ENCODE results near the gene RETN. TPM values are rescaled to one million over a fixed set of nuclear protein-coding genes. Genes with fewer than 3 reads are reported as not detected.
A peak's percentile ranks its signal among the peaks of the same experiment; 100 is the strongest.

The RETN gene
- total RNA-seq, 3 donors from 2014 or later (not counting 1 experiment from before 2014, with no cell fraction given), result 3.8 TPM; not detected in 2

- H3K27me3 Mint-ChIP-seq (ENCODE audit: low read depth in 2 of 2), result no peaks in the 10 kb centered on the region
- intact Hi-C loops (cut with micrococcal nuclease), result no loop called here
- H3K27ac ChIP-seq (ENCODE audit: low read length), result no peak overlapping the region
- no peak overlapping the region for H3K4me3 ChIP-seq (ENCODE audit: low read length)
- no peak for ATAC-seq
- no peak overlapping the region for H3K27ac Mint-ChIP-seq
- DNase-seq, result no peak
- H3K4me3 Mint-ChIP-seq, result no peak overlapping the region
- 97% methylated on average over 34 of the region's 34 CpGs for WGBS (ENCODE audit: insufficient coverage)
- peaks cover 28% of the 10 kb centered on the region for H3K4me1 ChIP-seq (ENCODE audit: control insufficient read depth, insufficient read depth, low read length)
- TF ChIP-seq CTCF (IDR thresholded peaks at IDR 0.05), result no peak
- H3K4me1 Mint-ChIP-seq, result peaks cover 29 to 47% of the 10 kb centered on the region in 2 donors
- H3K36me3 Mint-ChIP-seq, result no peaks in the 10 kb centered on the region
- no peaks in the 10 kb centered on the region for H3K27me3 ChIP-seq (ENCODE audit: control insufficient read depth, insufficient read depth, low read length)
- H3K9me3 Mint-ChIP-seq, result no peaks in the 10 kb centered on the region
- peaks cover 49% of the 10 kb centered on the region for H3K36me3 ChIP-seq (ENCODE audit: control insufficient read depth, insufficient read depth, low read length)
- H3K9me3 ChIP-seq (ENCODE audit: control insufficient read depth, insufficient read depth, low read length), result no peaks in the 10 kb centered on the region
Measured at GRCh38 chr19:7625763-7626372, 43.0 kb upstream of the RETN start.

- H3K4me3 Mint-ChIP-seq, result no peak overlapping the region
- H3K4me1 ChIP-seq (ENCODE audit: control insufficient read depth, insufficient read depth, low read length), result peaks cover 30% of the 10 kb centered on the region
- no peaks in the 10 kb centered on the region for H3K9me3 Mint-ChIP-seq
- 92% methylated on average over 24 of the region's 24 CpGs for WGBS (ENCODE audit: insufficient coverage)
- no peak overlapping the region for H3K27ac Mint-ChIP-seq
- peaks cover 39% of the 10 kb centered on the region for H3K36me3 ChIP-seq (ENCODE audit: control insufficient read depth, insufficient read depth, low read length)
- H3K27ac ChIP-seq (ENCODE audit: low read length), result no peak overlapping the region
- DNase-seq, result no peak
- no peaks in the 10 kb centered on the region for H3K27me3 ChIP-seq (ENCODE audit: control insufficient read depth, insufficient read depth, low read length)
- no peaks in the 10 kb centered on the region for H3K36me3 Mint-ChIP-seq
- peaks cover 29 to 57% of the 10 kb centered on the region in 2 donors for H3K4me1 Mint-ChIP-seq
- no peaks in the 10 kb centered on the region for H3K27me3 Mint-ChIP-seq (ENCODE audit: low read depth in 2 of 2)
- no peak overlapping the region for H3K4me3 ChIP-seq (ENCODE audit: low read length)
- TF ChIP-seq CTCF (IDR thresholded peaks at IDR 0.05), result no peak
- no peaks in the 10 kb centered on the region for H3K9me3 ChIP-seq (ENCODE audit: control insufficient read depth, insufficient read depth, low read length)
- no peak for ATAC-seq
- intact Hi-C loops (cut with micrococcal nuclease), result no loop called here
Measured at GRCh38 chr19:7627166-7627565, 41.7 kb upstream of the RETN start.

- H3K4me1 Mint-ChIP-seq, result peaks cover 29 to 58% of the 10 kb centered on the region in 2 donors
- Histone ChIP-seq H3K27me3 (ENCODE audit: control insufficient read depth, insufficient read depth, low read length) (no peaks in the 10 kb centered on the region), H3K36me3 (ENCODE audit: control insufficient read depth, insufficient read depth, low read length) (peaks cover 24% of the 10 kb centered on the region), H3K9me3 (ENCODE audit: control insufficient read depth, insufficient read depth, low read length) (no peaks in the 10 kb centered on the region), H3K4me1 (ENCODE audit: control insufficient read depth, insufficient read depth, low read length) (peaks cover 30% of the 10 kb centered on the region), H3K27ac (ENCODE audit: low read length) (peak overlapping the region; percentile 85), H3K4me3 (ENCODE audit: low read length) (peak overlapping the region; percentile 90)
- intact Hi-C loops (cut with micrococcal nuclease), result no loop called here
- H3K27me3 Mint-ChIP-seq (ENCODE audit: low read depth in 2 of 2), result no peaks in the 10 kb centered on the region
- no peak for DNase-seq
- TF ChIP-seq CTCF (IDR thresholded peaks at IDR 0.05), result no peak
- no peak for ATAC-seq
- no peaks in the 10 kb centered on the region for H3K36me3 Mint-ChIP-seq
- H3K27ac Mint-ChIP-seq, result peak overlapping the region; percentile 99
- H3K9me3 Mint-ChIP-seq, result no peaks in the 10 kb centered on the region
- 7% methylated on average over 15 of the region's 15 CpGs for WGBS (ENCODE audit: insufficient coverage)
- H3K4me3 Mint-ChIP-seq, result peak overlapping the region; percentile 100
Measured at GRCh38 chr19:7628589-7629311, 40.1 kb upstream of the RETN start.
